H9 (cell line): Measurements from ENCODE around the gene CEP44. TPM values are rescaled to one million over a fixed set of nuclear protein-coding genes. Genes with fewer than 3 reads are reported as not detected.
"Not testable (repeated sequence)": the region's sequence is repeated elsewhere in the genome, so short reads cannot be mapped to it uniquely, and the experiment has no call there.

ENCODE experiments used
- DNase-seq: peaks from one replicate; pipeline ENCODE4 v3.0.0-alpha.2; 2017
- H2AFZ ChIP-seq: one replicate; pipeline ENCODE4 v1.6.1; 2013; ENCODE audit warnings: mild to moderate bottlenecking, low read length, control low read depth, moderate library complexity
- H2AK5ac ChIP-seq: 2 replicates; pipeline ENCODE4 v1.6.1; 2013; ENCODE audit warnings: low read length, control low read depth, mixed read lengths; ENCODE audit not compliant: insufficient read length
- H2BK120ac ChIP-seq: one replicate; pipeline ENCODE4 v1.6.1; 2013; ENCODE audit warnings: low read depth, mild to moderate bottlenecking, low read length, control low read depth, inconsistent platforms; ENCODE audit not compliant: poor library complexity, severe bottlenecking
- H2BK12ac ChIP-seq: 2 replicates; pipeline ENCODE4 v1.6.1; 2013; ENCODE audit warnings: low read length, control low read depth, mixed read lengths, low read depth; ENCODE audit not compliant: insufficient read length
- H2BK15ac ChIP-seq: 2 replicates; pipeline ENCODE4 v1.6.1; 2013; ENCODE audit warnings: low read depth, low read length, control low read depth
- H2BK20ac ChIP-seq: one replicate; pipeline ENCODE4 v1.6.1; 2013; ENCODE audit warnings: low read depth, mild to moderate bottlenecking, low read length, control low read depth, inconsistent platforms; ENCODE audit not compliant: poor library complexity, severe bottlenecking
- H2BK5ac ChIP-seq: 2 replicates; pipeline ENCODE4 v1.6.1; 2013; ENCODE audit warnings: low read length, control low read depth, mixed read lengths; ENCODE audit not compliant: insufficient read length
- H3K14ac ChIP-seq: 2 replicates; pipeline ENCODE4 v1.6.1; 2013; ENCODE audit warnings: low read length, control low read depth; ENCODE audit not compliant: insufficient read depth
- H3K18ac ChIP-seq: 2 replicates; pipeline ENCODE4 v1.6.1; 2013; ENCODE audit warnings: low read depth, mild to moderate bottlenecking, mixed read lengths, low read length, control low read depth; ENCODE audit not compliant: insufficient read length
- H3K23ac ChIP-seq: 2 replicates; pipeline ENCODE4 v1.6.1; 2013; ENCODE audit warnings: low read length, control low read depth, mixed read lengths, low read depth; ENCODE audit not compliant: insufficient read length
- H3K23me2 ChIP-seq: 2 replicates; pipeline ENCODE4 v1.6.1; 2013; ENCODE audit warnings: low read depth, mild to moderate bottlenecking, mixed read lengths, low read length, control low read depth; ENCODE audit not compliant: insufficient read length, poor library complexity, severe bottlenecking
- H3K27ac ChIP-seq: 2 replicates; pipeline ENCODE4 v1.5.1; 2013; ENCODE audit warnings: low read length, control low read depth, mixed read lengths, low read depth; ENCODE audit not compliant: insufficient read length
- H3K27me3 ChIP-seq: 2 replicates; pipeline ENCODE4 v1.6.1; 2013; ENCODE audit warnings: low read length, control low read depth, inconsistent platforms; ENCODE audit not compliant: insufficient read depth
- H3K4ac ChIP-seq: 2 replicates; pipeline ENCODE4 v1.6.1; 2013; ENCODE audit warnings: low read depth, mild to moderate bottlenecking, control low read depth, inconsistent platforms, low read length, moderate library complexity
- H3K4me1 ChIP-seq: 2 replicates; pipeline ENCODE4 v1.6.1; 2013; ENCODE audit warnings: low read length, control low read depth, inconsistent platforms; ENCODE audit not compliant: insufficient read depth
- H3K4me2 ChIP-seq: 2 replicates; pipeline ENCODE4 v1.6.1; 2013; ENCODE audit warnings: low read length, control low read depth, mixed read lengths; ENCODE audit not compliant: insufficient read length, insufficient read depth
- H3K56ac ChIP-seq: 2 replicates; pipeline ENCODE4 v1.6.1; 2013; ENCODE audit warnings: low read depth, mild to moderate bottlenecking, mixed read lengths, low read length, control low read depth; ENCODE audit not compliant: insufficient read length
- H3K79me1 ChIP-seq: 2 replicates; pipeline ENCODE4 v1.6.1; 2013; ENCODE audit warnings: low read depth, mild to moderate bottlenecking, moderate library complexity, low read length, control low read depth, inconsistent platforms; ENCODE audit not compliant: insufficient read depth, poor library complexity, severe bottlenecking
- H3K79me2 ChIP-seq: 2 replicates; pipeline ENCODE4 v1.6.1; 2013; ENCODE audit warnings: low read length, control low read depth, inconsistent platforms; ENCODE audit not compliant: insufficient read depth
- H3K9ac ChIP-seq: 2 replicates; pipeline ENCODE4 v1.6.1; 2013; ENCODE audit warnings: low read length, control low read depth, mixed read lengths; ENCODE audit not compliant: insufficient read length; ENCODE audit errors: extremely low read depth
- H3K9me3 ChIP-seq: one replicate; pipeline ENCODE4 v1.6.1; 2013; ENCODE audit warnings: low read depth, low read length, inconsistent platforms; ENCODE audit not compliant: control insufficient read depth
- H3T11ph ChIP-seq: one replicate; pipeline ENCODE4 v1.6.1; 2013; ENCODE audit warnings: mild to moderate bottlenecking, low read length, control low read depth, inconsistent platforms
- H4K20me1 ChIP-seq: one replicate; pipeline ENCODE4 v1.6.1; 2013; ENCODE audit not compliant: control insufficient read depth, insufficient read length, insufficient read depth
- H4K5ac ChIP-seq: 2 replicates; pipeline ENCODE4 v1.6.1; 2013; ENCODE audit warnings: low read depth, mild to moderate bottlenecking, mixed read lengths, low read length, control low read depth; ENCODE audit not compliant: insufficient read length
- H4K8ac ChIP-seq: replicated peaks from 2 replicates; pipeline ENCODE4 v1.6.1; 2013; ENCODE audit warnings: low read length, control low read depth, mixed read lengths, low read depth; ENCODE audit not compliant: insufficient read length
- H4K91ac ChIP-seq: 2 replicates; pipeline ENCODE4 v1.6.1; 2013; ENCODE audit warnings: low read depth, mild to moderate bottlenecking, moderate library complexity, mixed read lengths, low read length, control low read depth; ENCODE audit not compliant: insufficient read length
- H3K27ac Mint-ChIP-seq, 3 experiments: 2 replicates in 2 of 3; 3 replicates in 1 of 3; pipeline ENCODE4 v1.8.0; 2020 to 2021; ENCODE audit warnings: mixed read lengths in 3 of 3, mild to moderate bottlenecking in 1 of 3, moderate library complexity in 1 of 3
- H3K27me3 Mint-ChIP-seq: 2 replicates; pipeline ENCODE4 v1.8.0; 2021; ENCODE audit warnings: low read depth, mild to moderate bottlenecking, moderate library complexity, mixed read lengths
- H3K36me3 Mint-ChIP-seq, 3 experiments: 2 replicates in 2 of 3; 3 replicates in 1 of 3; pipeline ENCODE4 v1.8.0; 2020 to 2021; ENCODE audit warnings: low read depth in 3 of 3, mixed read lengths in 3 of 3; ENCODE audit not compliant: insufficient read depth in 1 of 3
- H3K4me1 Mint-ChIP-seq, 2 experiments: 2 replicates each; pipeline ENCODE4 v1.8.0; 2020; ENCODE audit warnings: mixed read lengths in 2 of 2
- H3K4me3 Mint-ChIP-seq, 2 experiments: 2 replicates in 1 of 2; 3 replicates in 1 of 2; pipeline ENCODE4 v1.8.0; 2020 to 2021; ENCODE audit warnings: mild to moderate bottlenecking in 2 of 2, mixed read lengths in 2 of 2, moderate library complexity in 1 of 2
- H3K9me3 Mint-ChIP-seq, 2 experiments: 2 replicates in 1 of 2; 3 replicates in 1 of 2; pipeline ENCODE4 v1.8.0; 2020; ENCODE audit warnings: mild to moderate bottlenecking in 2 of 2, mixed read lengths in 2 of 2, moderate library complexity in 1 of 2
- WGBS: extraction: QIAGEN DNeasy Blood & Tissue Kit; methylation state at CpG from one replicate; pipeline ENCODE4 v1.1.7; 2013; ENCODE audit warnings: missing lambda C conversion rate, low lambda C conversion rate, mixed read lengths; ENCODE audit not compliant: insufficient read length; ENCODE audit errors: extremely low coverage; 5-methylcytosine and 5-hydroxymethylcytosine counted together
- total RNA-seq: library from RNA; stranded (reverse); gene quantifications from 2 replicates; pipeline ENCODE4 v1.2.1, GENCODE V29; 2021
- TF ChIP-seq, protein P1 (sequence below): fragments of 200-600 bp; sonication (generic); conservative IDR thresholded peaks from 3 replicates; pipeline ENCODE4 v1.8.0; 2021; ENCODE audit warnings: antibody characterized with exemption, mild to moderate bottlenecking

CEP44 gene
- total RNA-seq, 1 experiment from 2014 or later, result 16.5 TPM

DNA sequence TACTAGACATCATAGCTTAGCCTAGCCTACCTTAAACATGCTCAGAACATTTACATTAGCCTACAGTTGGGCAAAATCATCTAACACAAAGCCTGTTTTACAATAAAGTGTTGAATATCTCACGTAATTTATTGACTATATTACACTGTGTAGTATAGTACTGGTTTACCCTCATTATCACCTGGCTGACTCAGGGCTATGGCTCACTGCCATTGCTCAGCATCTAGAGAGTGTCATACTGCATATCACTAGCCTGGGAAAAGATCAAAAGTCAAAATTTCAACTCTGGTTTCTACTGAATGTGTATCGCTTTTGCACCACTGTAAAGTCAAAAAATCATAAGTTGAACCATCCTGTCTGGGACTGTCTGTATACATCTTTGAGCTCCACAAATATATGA is 78.6 kb downstream of the CEP44 start:
- Histone ChIP-seq H2BK20ac (no peak overlapping the region), H3K4me1 (peaks cover 2% of the 10 kb centered on the region; the same call in 1 of the 2 replicates), H3K79me1 (no peaks in the 10 kb centered on the region), H2BK120ac (no peak overlapping the region), H2BK15ac (no peak overlapping the region), H3K27me3 (no peaks in the 10 kb centered on the region), H3K18ac (no peak overlapping the region), H3K9me3 (no peaks in the 10 kb centered on the region), H3K14ac (no peak overlapping the region), H3K27ac (no peak overlapping the region), H3T11ph (no peak overlapping the region), H4K8ac (no peak overlapping the region), H3K56ac (no peak overlapping the region), H3K9ac (no peak overlapping the region), H3K4ac (no peak overlapping the region), H3K79me2 (no peaks in the 10 kb centered on the region), H2BK12ac (no peak overlapping the region), H4K91ac (no peak overlapping the region), H3K23ac (no peak overlapping the region), H2AFZ (no peak overlapping the region), H4K5ac (no peak overlapping the region), H3K23me2 (no peaks in the 10 kb centered on the region), H4K20me1 (no peaks in the 10 kb centered on the region), H2BK5ac (no peak overlapping the region), H3K4me2 (no peak overlapping the region), H2AK5ac (no peak overlapping the region)
- TF ChIP-seq, protein P1, sequence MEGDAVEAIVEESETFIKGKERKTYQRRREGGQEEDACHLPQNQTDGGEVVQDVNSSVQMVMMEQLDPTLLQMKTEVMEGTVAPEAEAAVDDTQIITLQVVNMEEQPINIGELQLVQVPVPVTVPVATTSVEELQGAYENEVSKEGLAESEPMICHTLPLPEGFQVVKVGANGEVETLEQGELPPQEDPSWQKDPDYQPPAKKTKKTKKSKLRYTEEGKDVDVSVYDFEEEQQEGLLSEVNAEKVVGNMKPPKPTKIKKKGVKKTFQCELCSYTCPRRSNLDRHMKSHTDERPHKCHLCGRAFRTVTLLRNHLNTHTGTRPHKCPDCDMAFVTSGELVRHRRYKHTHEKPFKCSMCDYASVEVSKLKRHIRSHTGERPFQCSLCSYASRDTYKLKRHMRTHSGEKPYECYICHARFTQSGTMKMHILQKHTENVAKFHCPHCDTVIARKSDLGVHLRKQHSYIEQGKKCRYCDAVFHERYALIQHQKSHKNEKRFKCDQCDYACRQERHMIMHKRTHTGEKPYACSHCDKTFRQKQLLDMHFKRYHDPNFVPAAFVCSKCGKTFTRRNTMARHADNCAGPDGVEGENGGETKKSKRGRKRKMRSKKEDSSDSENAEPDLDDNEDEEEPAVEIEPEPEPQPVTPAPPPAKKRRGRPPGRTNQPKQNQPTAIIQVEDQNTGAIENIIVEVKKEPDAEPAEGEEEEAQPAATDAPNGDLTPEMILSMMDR, result no peak
- H3K9me3 Mint-ChIP-seq, result peaks cover 15% of the 10 kb centered on the region in 2 experiments
- no peak for DNase-seq
- H3K4me3 Mint-ChIP-seq, result no peak overlapping the region
- no peaks in the 10 kb centered on the region for H3K27me3 Mint-ChIP-seq
- peaks cover 12 to 24% (median 17%) of the 10 kb centered on the region in 3 experiments for H3K36me3 Mint-ChIP-seq
- WGBS, result no CpG with 5 or more reads among the region's 2 CpGs
- no peak overlapping the region for H3K27ac Mint-ChIP-seq
- H3K4me1 Mint-ChIP-seq, result peaks cover 6 to 11% of the 10 kb centered on the region in 2 experiments; a peak in 3 of 4 replicates

DNA sequence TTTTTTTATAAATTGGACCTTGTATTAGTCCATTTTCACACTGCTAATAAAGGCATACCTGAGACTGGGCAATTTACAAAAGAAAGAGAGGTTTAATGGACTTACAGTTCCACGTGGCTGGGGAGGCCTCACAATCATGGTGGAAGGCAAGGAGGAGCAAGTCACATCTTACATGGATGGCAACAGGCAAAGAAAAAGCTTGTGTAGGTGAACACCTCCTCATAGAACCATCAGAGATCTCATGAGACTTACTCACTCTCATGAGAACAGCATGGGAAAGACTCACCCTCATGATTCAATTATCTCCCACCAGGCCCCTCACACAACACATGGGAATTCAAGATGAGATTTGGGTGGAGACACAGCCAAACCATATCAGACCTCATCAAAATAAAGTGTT is 80.1 kb downstream of the CEP44 start:
- not testable (repeated sequence) for H3K79me2 ChIP-seq, H4K5ac ChIP-seq, H3K23me2 ChIP-seq, H2BK120ac ChIP-seq, H2BK5ac ChIP-seq, H3K18ac ChIP-seq, H3K79me1 ChIP-seq, H3K14ac ChIP-seq, H4K8ac ChIP-seq, H2BK12ac ChIP-seq, H4K20me1 ChIP-seq, DNase-seq, H3K4ac ChIP-seq, H2AK5ac ChIP-seq, H3K27me3 ChIP-seq, H3K27ac ChIP-seq, H3K9me3 ChIP-seq, H3K4me3 Mint-ChIP-seq, H3K23ac ChIP-seq, H3K27me3 Mint-ChIP-seq, H3T11ph ChIP-seq, H2BK20ac ChIP-seq, H4K91ac ChIP-seq, H3K27ac Mint-ChIP-seq, H3K9ac ChIP-seq, H3K56ac ChIP-seq, H2BK15ac ChIP-seq, H2AFZ ChIP-seq, H3K4me2 ChIP-seq, H3K4me1 ChIP-seq
- Mint-ChIP-seq H3K9me3 (peaks cover 20% of the 10 kb centered on the region in 2 experiments), H3K36me3 (peaks cover 22 to 28% (median 22%) of the 10 kb centered on the region in 3 experiments), H3K4me1 (peaks cover 6 to 12% of the 10 kb centered on the region in 2 experiments; a peak in 3 of 4 replicates)
- no CpG with 5 or more reads among the region's 1 CpG for WGBS
